Measurements from ENCODE around the gene WDR76. TPM values are rescaled to one million over a fixed set of nuclear protein-coding genes. Genes with fewer than 3 reads are reported as not detected.

WDR76 gene
- total RNA-seq, 2 donors from 2014 or later: 6.2 to 6.9 TPM

GRCh38 chr15:43795197-43795596 lies 31.6 kb upstream of the WDR76 start:
- Histone ChIP-seq H3K9me3 (no peaks in the 10 kb centered on the region), H3K27ac (peak overlapping the region; percentile 47 to 99 (median 97)), H3K4me1 (peaks cover 72% of the 10 kb centered on the region), H3K4me3 (no peak overlapping the region), H3K27me3 (no peaks in the 10 kb centered on the region), H3K36me3 (replicated peaks in 1 of 2; ENCODE audit: insufficient read depth in 1 of 2, low read depth in 2 of 2) (peaks cover 3 to 7% of the 10 kb centered on the region in 2 donors)
- DNase-seq (no peak), ATAC-seq (no peak)
- 80 to 92% methylated on average over 2 of the region's 2 CpGs for WGBS, 2 donors
- intact Hi-C loops (cut with DNase I): no loop called here
- no peak for TF ChIP-seq POLR2A (IDR thresholded peaks at IDR 0.05)
- TF ChIP-seq CTCF (IDR thresholded peaks at IDR 0.05): no peak

GRCh38 chr15:43795997-43796396 lies 30.8 kb upstream of the WDR76 start:
- H3K36me3 ChIP-seq (replicated peaks in 1 of 2; ENCODE audit: insufficient read depth in 1 of 2, low read depth in 2 of 2): peaks cover 3 to 7% of the 10 kb centered on the region in 2 donors
- no peak overlapping the region for H3K27ac ChIP-seq
- peaks cover 73% of the 10 kb centered on the region for H3K4me1 ChIP-seq

GRCh38 chr15:43796566-43796965 lies 30.2 kb upstream of the WDR76 start:
- peaks cover 74% of the 10 kb centered on the region for H3K4me1 ChIP-seq
- TF ChIP-seq POLR2A (IDR thresholded peaks at IDR 0.05) (no peak), CTCF (IDR thresholded peaks at IDR 0.05) (no peak)
- WGBS, 2 donors: 86 to 92% methylated on average over 3 of the region's 3 CpGs
- no peaks in the 10 kb centered on the region for H3K9me3 ChIP-seq
- ATAC-seq: no peak
- H3K27ac ChIP-seq: no peak overlapping the region
- H3K36me3 ChIP-seq (replicated peaks in 1 of 2; ENCODE audit: insufficient read depth in 1 of 2, low read depth in 2 of 2): peaks cover 3 to 7% of the 10 kb centered on the region in 2 donors
- H3K4me3 ChIP-seq: no peak overlapping the region
- intact Hi-C loops (cut with DNase I): no loop called here
- no peak for DNase-seq
- no peaks in the 10 kb centered on the region for H3K27me3 ChIP-seq

More at GRCh38 chr15:43795997-43796396, 30.8 kb upstream of the WDR76 start:
- TF ChIP-seq POLR2A (IDR thresholded peaks at IDR 0.05) (no peak), CTCF (IDR thresholded peaks at IDR 0.05) (no peak)
- intact Hi-C loops (cut with DNase I): no loop called here
- no peak overlapping the region for H3K4me3 ChIP-seq
- no peaks in the 10 kb centered on the region for H3K9me3 ChIP-seq
- ATAC-seq: no peak
- DNase-seq: no peak
- no peaks in the 10 kb centered on the region for H3K27me3 ChIP-seq

GRCh38 chr15:43799209-43799944 lies 27.4 kb upstream of the WDR76 start:
- ATAC-seq (no peak), DNase-seq (peak in 2 of 4 donors; percentile 17 to 23)
- Histone ChIP-seq H3K27me3 (no peaks in the 10 kb centered on the region), H3K4me1 (peaks cover 66% of the 10 kb centered on the region), H3K4me3 (no peak overlapping the region), H3K36me3 (replicated peaks in 1 of 2; ENCODE audit: insufficient read depth in 1 of 2, low read depth in 2 of 2) (peaks cover 2 to 3% of the 10 kb centered on the region in 2 donors), H3K9me3 (no peaks in the 10 kb centered on the region), H3K27ac (peak overlapping the region; percentile 80 to 94 (median 86))
- TF ChIP-seq CTCF (IDR thresholded peaks at IDR 0.05) (no peak), POLR2A (IDR thresholded peaks at IDR 0.05) (no peak)
- 79 to 85% methylated on average over 15 to 16 of the region's 16 CpGs for WGBS, 2 donors
- intact Hi-C loops (cut with DNase I): no loop called here

- ATAC-seq (peak; percentile 1), DNase-seq (no peak)
- H3K27ac ChIP-seq: peak within 1 kb of the TSS; percentile 80 to 94 (median 86)
- peak within 1 kb of the TSS; percentile 43 to 86 for H3K4me3 ChIP-seq
- peaks cover 0 to 3% of the 10 kb centered on the region in 2 donors for H3K36me3 ChIP-seq (replicated peaks in 1 of 2; ENCODE audit: insufficient read depth in 1 of 2, low read depth in 2 of 2)
- H3K27me3 ChIP-seq: no peaks in the 10 kb centered on the region
- 90 to 97% methylated on average over 6 to 8 of the region's 8 CpGs for WGBS, 2 donors
- no peaks in the 10 kb centered on the region for H3K9me3 ChIP-seq
- no peak for TF ChIP-seq CTCF (IDR thresholded peaks at IDR 0.05)
- no peak for TF ChIP-seq POLR2A (IDR thresholded peaks at IDR 0.05)
- intact Hi-C loops (cut with DNase I): no loop called here
- peaks cover 60% of the 10 kb centered on the region for H3K4me1 ChIP-seq
Measured at GRCh38 chr15:43799945-43800285, 26.9 kb upstream of the WDR76 start, which contains the start of gene SERINC4. Gene SERINC4 (minus strand): TSS chr15:43800220. CDS start chr15:43799986, 234 bp downstream.
